Esophagus squamous epithelium (tissue), 4 donors: ENCODE results near the gene ZNF593OS.

Experiments
- POLR2A ChIP-seq, 4 donors: fragments of 450-650 bp; IDR thresholded peaks; one replicate each; pipeline ENCODE4 v1.6.1; 2017; ENCODE audit warnings: antibody characterized with exemption in 4 of 4, mild to moderate bottlenecking in 4 of 4, moderate library complexity in 3 of 4
- TF ChIP-seq, protein P1 (sequence below), 6 experiments: fragments of 450-650 bp in 4 of 6; fragments of 200-600 bp in 2 of 6; sonication (generic) in 2 of 6; IDR thresholded peaks; one replicate each; pipeline ENCODE4 v1.5.1; 2016 to 2019; ENCODE audit warnings: antibody characterized with exemption in 6 of 6, mild to moderate bottlenecking in 4 of 6, moderate library complexity in 4 of 6

DNA sequence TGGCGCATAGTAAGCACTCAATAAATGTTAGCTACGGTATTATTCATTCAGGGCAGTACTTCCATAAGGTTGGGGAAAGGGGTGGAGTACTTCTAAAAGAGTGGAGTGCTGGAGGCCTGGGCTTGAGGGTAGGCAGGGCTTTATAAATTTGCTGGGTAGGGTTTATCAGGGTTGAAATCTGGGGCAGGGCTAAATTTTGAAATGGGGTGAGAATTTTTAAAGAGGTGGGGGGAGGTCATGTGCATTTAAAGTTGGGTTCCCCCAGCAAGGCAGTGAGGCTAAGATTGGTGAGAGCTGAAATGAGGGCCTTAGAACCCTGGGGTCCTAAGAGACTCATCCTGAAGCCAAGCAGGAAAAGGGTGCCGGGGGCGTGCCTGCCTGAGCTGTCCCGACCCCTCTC is 28.8 kb upstream of the ZNF593OS start:
- TF ChIP-seq, protein P1, sequence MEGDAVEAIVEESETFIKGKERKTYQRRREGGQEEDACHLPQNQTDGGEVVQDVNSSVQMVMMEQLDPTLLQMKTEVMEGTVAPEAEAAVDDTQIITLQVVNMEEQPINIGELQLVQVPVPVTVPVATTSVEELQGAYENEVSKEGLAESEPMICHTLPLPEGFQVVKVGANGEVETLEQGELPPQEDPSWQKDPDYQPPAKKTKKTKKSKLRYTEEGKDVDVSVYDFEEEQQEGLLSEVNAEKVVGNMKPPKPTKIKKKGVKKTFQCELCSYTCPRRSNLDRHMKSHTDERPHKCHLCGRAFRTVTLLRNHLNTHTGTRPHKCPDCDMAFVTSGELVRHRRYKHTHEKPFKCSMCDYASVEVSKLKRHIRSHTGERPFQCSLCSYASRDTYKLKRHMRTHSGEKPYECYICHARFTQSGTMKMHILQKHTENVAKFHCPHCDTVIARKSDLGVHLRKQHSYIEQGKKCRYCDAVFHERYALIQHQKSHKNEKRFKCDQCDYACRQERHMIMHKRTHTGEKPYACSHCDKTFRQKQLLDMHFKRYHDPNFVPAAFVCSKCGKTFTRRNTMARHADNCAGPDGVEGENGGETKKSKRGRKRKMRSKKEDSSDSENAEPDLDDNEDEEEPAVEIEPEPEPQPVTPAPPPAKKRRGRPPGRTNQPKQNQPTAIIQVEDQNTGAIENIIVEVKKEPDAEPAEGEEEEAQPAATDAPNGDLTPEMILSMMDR (IDR thresholded peaks at IDR 0.05) = no peak
- no peak for TF ChIP-seq POLR2A (IDR thresholded peaks at IDR 0.05)
